Breast epithelium (tissue), 4 donors: Measurements from ENCODE around the gene PTPRN2. TPM values are rescaled to one million over a fixed set of nuclear protein-coding genes. Genes with fewer than 3 reads are reported as not detected.

ENCODE experiments used
- DNase-seq, 2 donors: peaks; one replicate each; pipeline ENCODE4 v3.0.0-alpha.2; 2019; ENCODE audit warnings: low spot score in 2 of 2
- H3K27ac ChIP-seq, 2 donors: fragments of 200-600 bp; sonication (generic) in 1 of 2; one replicate each; pipeline ENCODE4 v1.5.1; 2016 to 2019; ENCODE audit warnings: mild to moderate bottlenecking in 1 of 2
- H3K27me3 ChIP-seq, 2 donors: fragments of 200-600 bp; sonication (generic) in 1 of 2; one replicate each; pipeline versions ENCODE4 v1.5.1 to v1.6.0; 2017 to 2019; ENCODE audit warnings: control low read depth in 1 of 2, mild to moderate bottlenecking in 1 of 2
- H3K36me3 ChIP-seq: fragments of 200-600 bp; one replicate; pipeline ENCODE4 v1.5.1; 2019
- H3K4me1 ChIP-seq, 2 donors: fragments of 200-600 bp; sonication (generic); one replicate each; pipeline ENCODE4 v1.5.1; 2016 to 2019; ENCODE audit warnings: control low read depth in 1 of 2
- H3K4me3 ChIP-seq, 3 donors: fragments of 200-600 bp; sonication (generic); 1 replicate in 2 of 3; 2 replicates in 1 of 3; pipeline ENCODE4 v1.5.1; 2016 to 2019; ENCODE audit warnings: mild to moderate bottlenecking in 3 of 3, moderate library complexity in 2 of 3
- H3K9me3 ChIP-seq, 2 donors: fragments of 200-600 bp; sonication (generic) in 1 of 2; one replicate each; pipeline ENCODE4 v1.5.1; 2016 to 2019; ENCODE audit warnings: control low read depth in 1 of 2
- POLR2A ChIP-seq: fragments of 450-650 bp; IDR thresholded peaks from one replicate; pipeline ENCODE4 v1.6.1; 2016; ENCODE audit warnings: antibody characterized with exemption, mild to moderate bottlenecking, moderate library complexity
- POLR2AphosphoS5 ChIP-seq, 3 donors: sonication (generic); formaldehyde crosslinking; IDR thresholded peaks; one replicate each; pipeline ENCODE4 v1.6.1; 2017; ENCODE audit warnings: antibody characterized with exemption in 3 of 3
- intact Hi-C: fragments of 100-400 bp; cut with DNase I; formaldehyde crosslinking; loops from one replicate; pipeline ENCODE4 v1.15.1; 2023; ENCODE audit warnings: low total_unique reads
- total RNA-seq, 3 donors: library from RNA; depleted of rRNA; stranded (reverse); fragments of >200 nt; gene quantifications; one replicate each; pipeline ENCODE4 v1.1.0, GENCODE V29; 2016
- TF ChIP-seq, protein P1 (sequence below), 3 donors: fragments of 450-650 bp; IDR thresholded peaks; one replicate each; pipeline ENCODE4 v1.5.1; 2016 to 2017; ENCODE audit warnings: antibody characterized with exemption in 3 of 3, mild to moderate bottlenecking in 3 of 3, moderate library complexity in 3 of 3

The PTPRN2 gene
- total RNA-seq, 3 donors from 2014 or later = 1.6 to 2.2 (median 2.2) TPM

DNA sequence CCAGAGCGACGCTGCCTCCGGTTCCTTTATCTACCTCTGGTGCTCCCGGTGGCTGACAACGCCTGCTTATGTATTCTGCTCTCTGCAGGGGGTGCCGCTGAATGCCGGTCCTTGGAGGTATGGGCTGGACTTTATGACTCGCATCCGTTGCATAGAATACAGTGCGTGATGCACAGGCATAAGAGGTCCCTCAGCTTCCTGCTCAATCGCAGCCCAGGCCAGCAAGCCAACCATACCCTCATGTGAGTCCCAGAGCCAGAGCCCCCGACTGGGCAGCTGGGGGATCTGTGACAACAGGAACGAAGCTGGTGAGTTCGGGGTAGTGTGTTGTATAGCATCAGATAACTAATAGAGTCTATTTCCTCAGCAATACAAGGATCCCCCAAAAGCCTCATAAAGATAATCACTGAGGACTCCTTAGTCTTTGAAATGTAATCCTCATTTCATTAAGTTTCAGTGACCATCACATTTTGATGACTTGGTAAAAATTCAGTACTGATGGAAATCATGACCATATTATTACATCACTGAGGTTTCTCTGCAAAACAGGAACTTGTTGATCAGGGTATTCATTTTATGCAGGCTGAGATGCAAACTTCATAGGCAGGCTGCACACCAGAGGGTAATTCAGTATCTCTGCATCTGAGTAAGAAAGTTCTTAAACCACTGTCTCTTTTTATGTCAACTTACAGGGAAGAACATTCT is 607.8 kb downstream of the PTPRN2 start:
- H3K36me3 ChIP-seq = no peaks in the 10 kb centered on the region
- TF ChIP-seq POLR2A (no peak), POLR2AphosphoS5 (IDR thresholded peaks at IDR 0.05) (no peak)
- TF ChIP-seq, protein P1, sequence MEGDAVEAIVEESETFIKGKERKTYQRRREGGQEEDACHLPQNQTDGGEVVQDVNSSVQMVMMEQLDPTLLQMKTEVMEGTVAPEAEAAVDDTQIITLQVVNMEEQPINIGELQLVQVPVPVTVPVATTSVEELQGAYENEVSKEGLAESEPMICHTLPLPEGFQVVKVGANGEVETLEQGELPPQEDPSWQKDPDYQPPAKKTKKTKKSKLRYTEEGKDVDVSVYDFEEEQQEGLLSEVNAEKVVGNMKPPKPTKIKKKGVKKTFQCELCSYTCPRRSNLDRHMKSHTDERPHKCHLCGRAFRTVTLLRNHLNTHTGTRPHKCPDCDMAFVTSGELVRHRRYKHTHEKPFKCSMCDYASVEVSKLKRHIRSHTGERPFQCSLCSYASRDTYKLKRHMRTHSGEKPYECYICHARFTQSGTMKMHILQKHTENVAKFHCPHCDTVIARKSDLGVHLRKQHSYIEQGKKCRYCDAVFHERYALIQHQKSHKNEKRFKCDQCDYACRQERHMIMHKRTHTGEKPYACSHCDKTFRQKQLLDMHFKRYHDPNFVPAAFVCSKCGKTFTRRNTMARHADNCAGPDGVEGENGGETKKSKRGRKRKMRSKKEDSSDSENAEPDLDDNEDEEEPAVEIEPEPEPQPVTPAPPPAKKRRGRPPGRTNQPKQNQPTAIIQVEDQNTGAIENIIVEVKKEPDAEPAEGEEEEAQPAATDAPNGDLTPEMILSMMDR (IDR thresholded peaks at IDR 0.05) = no peak
- no peaks in the 10 kb centered on the region for H3K4me1 ChIP-seq
- H3K27me3 ChIP-seq = peaks cover 0 to 7% of the 10 kb centered on the region in 2 donors
- intact Hi-C loops = no loop called here
- no peak overlapping the region for H3K4me3 ChIP-seq
- H3K27ac ChIP-seq = no peak overlapping the region
- H3K9me3 ChIP-seq = peaks cover 3 to 14% of the 10 kb centered on the region in 2 donors
- no peak for DNase-seq

GRCh38 chr7:157978766-157979165 is 608.9 kb downstream of the PTPRN2 start:
- TF ChIP-seq, protein P1 (IDR thresholded peaks at IDR 0.05) = no peak
- TF ChIP-seq POLR2A (no peak), POLR2AphosphoS5 (IDR thresholded peaks at IDR 0.05) (no peak)
- intact Hi-C loops = no loop called here
- DNase-seq = no peak

DNA sequence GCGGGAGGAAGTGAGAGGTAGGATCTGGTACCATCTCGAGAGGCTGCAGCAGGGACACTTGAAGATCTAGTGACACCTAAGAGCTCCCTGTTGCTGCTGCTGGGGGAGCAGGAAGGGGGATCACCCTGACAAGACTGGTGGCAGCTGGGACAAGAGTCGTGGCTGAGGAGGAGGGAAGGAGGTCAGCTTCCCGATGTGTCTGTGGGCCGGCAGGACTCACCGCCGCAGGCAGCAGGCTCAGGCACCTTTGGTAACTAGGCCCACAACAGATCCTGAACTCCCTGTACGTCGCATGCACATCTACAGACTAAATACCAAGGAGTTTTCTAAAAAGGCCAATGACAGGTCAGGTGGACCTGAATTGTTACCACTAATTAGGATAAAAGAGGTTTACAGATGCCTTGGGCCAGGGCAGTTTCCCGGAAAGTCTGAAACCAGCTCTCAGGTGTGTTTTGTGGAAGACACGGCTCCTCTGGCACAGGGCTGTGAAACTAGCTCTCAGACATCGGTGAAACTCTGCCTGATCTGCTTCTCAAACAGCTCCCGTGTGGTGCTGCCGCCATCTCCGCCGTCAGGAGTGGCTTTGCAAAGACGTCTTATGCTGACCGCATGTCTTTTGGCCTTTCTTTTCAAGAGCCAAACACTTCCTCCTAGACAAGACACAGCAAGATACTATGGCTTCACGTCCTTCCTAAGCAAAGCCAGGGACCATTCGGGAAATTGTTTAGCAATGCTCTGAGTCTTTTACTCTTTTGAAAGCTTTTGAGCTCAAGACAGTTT is 609.7 kb downstream of the PTPRN2 start:
- TF ChIP-seq POLR2A = no peak
- TF ChIP-seq POLR2AphosphoS5 (IDR thresholded peaks at IDR 0.05) = no peak
- TF ChIP-seq, protein P1 (IDR thresholded peaks at IDR 0.05) = no peak
- no peak overlapping the region for H3K4me3 ChIP-seq
- peaks cover 0 to 4% of the 10 kb centered on the region in 2 donors for H3K27me3 ChIP-seq
- no peaks in the 10 kb centered on the region for H3K4me1 ChIP-seq
- H3K9me3 ChIP-seq = peaks cover 15 to 33% of the 10 kb centered on the region in 2 donors
- H3K36me3 ChIP-seq = no peaks in the 10 kb centered on the region
- intact Hi-C loops = no loop called here
- no peak for DNase-seq
- H3K27ac ChIP-seq = no peak overlapping the region

More at GRCh38 chr7:157978766-157979165, 608.9 kb downstream of the PTPRN2 start:
- Histone ChIP-seq H3K4me3 (no peak overlapping the region), H3K9me3 (peaks cover 13 to 24% of the 10 kb centered on the region in 2 donors), H3K4me1 (no peaks in the 10 kb centered on the region), H3K36me3 (no peaks in the 10 kb centered on the region), H3K27ac (no peak overlapping the region), H3K27me3 (peaks cover 0 to 7% of the 10 kb centered on the region in 2 donors)

GRCh38 chr7:157977306-157977705 is 610.3 kb downstream of the PTPRN2 start:
- Histone ChIP-seq H3K9me3 (peaks cover 15 to 35% of the 10 kb centered on the region in 2 donors), H3K36me3 (no peaks in the 10 kb centered on the region), H3K4me3 (no peak overlapping the region), H3K27me3 (peaks cover 0 to 4% of the 10 kb centered on the region in 2 donors), H3K4me1 (no peaks in the 10 kb centered on the region), H3K27ac (no peak overlapping the region)
- DNase-seq = no peak
- intact Hi-C loops = no loop called here
- TF ChIP-seq POLR2A (no peak), POLR2AphosphoS5 (IDR thresholded peaks at IDR 0.05) (no peak)
- TF ChIP-seq, protein P1 (IDR thresholded peaks at IDR 0.05) = no peak

GRCh38 chr7:157976406-157976805 is 611.2 kb downstream of the PTPRN2 start:
- intact Hi-C loops = no loop called here
- Histone ChIP-seq H3K4me1 (no peaks in the 10 kb centered on the region), H3K4me3 (no peak overlapping the region), H3K27me3 (peaks cover 0 to 4% of the 10 kb centered on the region in 2 donors), H3K27ac (no peak overlapping the region), H3K9me3 (peaks cover 15 to 35% of the 10 kb centered on the region in 2 donors), H3K36me3 (no peaks in the 10 kb centered on the region)
- no peak for DNase-seq
- no peak for TF ChIP-seq POLR2A
- TF ChIP-seq, protein P1 (IDR thresholded peaks at IDR 0.05) = no peak
